ENCODE measurements around the gene MIER3. TPM values are rescaled to one million over a fixed set of nuclear protein-coding genes. Genes with fewer than 3 reads are reported as not detected.

MIER3 gene
- total RNA-seq, 4 donors from 2014 or later, result 12.2 to 33.4 (median 20.4) TPM

- TF ChIP-seq CTCF (IDR thresholded peaks at IDR 0.05 in 4 of 5, conservative IDR thresholded peaks at IDR 0.05 in 1 of 5), result no peak
- no peak for TF ChIP-seq POLR2A (IDR thresholded peaks at IDR 0.05)
- intact Hi-C loops (cut with DNase I; ENCODE audit: low total_unique reads) (no loop called here), in situ Hi-C loops (cut with MboI; ENCODE audit: low sequenced_read_pairs in 4 of 4) (loop anchor here in 1 of 4 donors (10.0 kb wide), 1 partner anchor 331 kb away; no protein-coding TSS in a partner anchor)
- Histone ChIP-seq H3K9me3 (no peaks in the 10 kb centered on the region), H3K36me3 (peaks cover 0 to 36% of the 10 kb centered on the region in 2 donors), H3K4me3 (no peak overlapping the region), H3K27ac (no peak overlapping the region), H3K27me3 (no peaks in the 10 kb centered on the region), H3K4me1 (no peaks in the 10 kb centered on the region)
- DNase-seq (no peak), ATAC-seq (no peak)
These were observed 58.5 kb downstream of the MIER3 start for GRCh38 chr5:56893251-56893951.

- Histone ChIP-seq H3K27ac (no peak overlapping the region), H3K9me3 (no peaks in the 10 kb centered on the region), H3K36me3 (peaks cover 0 to 74% of the 10 kb centered on the region in 2 donors), H3K4me1 (no peaks in the 10 kb centered on the region), H3K4me3 (no peak overlapping the region), H3K27me3 (no peaks in the 10 kb centered on the region)
- no peak for TF ChIP-seq CTCF (IDR thresholded peaks at IDR 0.05 in 4 of 5, conservative IDR thresholded peaks at IDR 0.05 in 1 of 5)
- TF ChIP-seq POLR2A (IDR thresholded peaks at IDR 0.05), result no peak
- no peak for DNase-seq
- intact Hi-C loops (cut with DNase I; ENCODE audit: low total_unique reads), result no loop called here
- in situ Hi-C loops (cut with MboI; ENCODE audit: low sequenced_read_pairs in 4 of 4), result no loop called here
- no peak for ATAC-seq
These were observed 70.4 kb downstream of the MIER3 start for GRCh38 chr5:56881571-56881970.

GRCh38 chr5:56876327-56876726, 75.6 kb downstream of the MIER3 start:
- Histone ChIP-seq H3K9me3 (no peaks in the 10 kb centered on the region), H3K36me3 (peaks cover 0 to 55% of the 10 kb centered on the region in 2 donors), H3K4me1 (no peaks in the 10 kb centered on the region), H3K4me3 (no peak overlapping the region), H3K27me3 (no peaks in the 10 kb centered on the region), H3K27ac (no peak overlapping the region)
- intact Hi-C loops (cut with DNase I; ENCODE audit: low total_unique reads) (no loop called here), in situ Hi-C loops (cut with MboI; ENCODE audit: low sequenced_read_pairs in 4 of 4) (no loop called here)
- ATAC-seq (no peak), DNase-seq (no peak)
- TF ChIP-seq CTCF (IDR thresholded peaks at IDR 0.05 in 4 of 5, conservative IDR thresholded peaks at IDR 0.05 in 1 of 5) (no peak), POLR2A (IDR thresholded peaks at IDR 0.05) (no peak)

GRCh38 chr5:56873056-56873455, 78.9 kb downstream of the MIER3 start:
- Histone ChIP-seq H3K36me3 (peaks cover 0 to 35% of the 10 kb centered on the region in 2 donors), H3K4me1 (no peaks in the 10 kb centered on the region), H3K4me3 (no peak overlapping the region), H3K27ac (no peak overlapping the region), H3K27me3 (no peaks in the 10 kb centered on the region), H3K9me3 (no peaks in the 10 kb centered on the region)
- in situ Hi-C loops (cut with MboI; ENCODE audit: low sequenced_read_pairs in 4 of 4), result no loop called here
- TF ChIP-seq POLR2A (IDR thresholded peaks at IDR 0.05), result no peak
- TF ChIP-seq CTCF (IDR thresholded peaks at IDR 0.05 in 4 of 5, conservative IDR thresholded peaks at IDR 0.05 in 1 of 5), result no peak
- intact Hi-C loops (cut with DNase I; ENCODE audit: low total_unique reads), result no loop called here
- no peak for DNase-seq
- ATAC-seq, result no peak
